NCI-H2029 (cell line): ENCODE results near the gene DAB1.

Experiments
- DNase-seq: peaks from one replicate; lab custom pipeline; 2025; lab: John Stamatoyannopoulos, UW

Gene DAB1

DNA sequence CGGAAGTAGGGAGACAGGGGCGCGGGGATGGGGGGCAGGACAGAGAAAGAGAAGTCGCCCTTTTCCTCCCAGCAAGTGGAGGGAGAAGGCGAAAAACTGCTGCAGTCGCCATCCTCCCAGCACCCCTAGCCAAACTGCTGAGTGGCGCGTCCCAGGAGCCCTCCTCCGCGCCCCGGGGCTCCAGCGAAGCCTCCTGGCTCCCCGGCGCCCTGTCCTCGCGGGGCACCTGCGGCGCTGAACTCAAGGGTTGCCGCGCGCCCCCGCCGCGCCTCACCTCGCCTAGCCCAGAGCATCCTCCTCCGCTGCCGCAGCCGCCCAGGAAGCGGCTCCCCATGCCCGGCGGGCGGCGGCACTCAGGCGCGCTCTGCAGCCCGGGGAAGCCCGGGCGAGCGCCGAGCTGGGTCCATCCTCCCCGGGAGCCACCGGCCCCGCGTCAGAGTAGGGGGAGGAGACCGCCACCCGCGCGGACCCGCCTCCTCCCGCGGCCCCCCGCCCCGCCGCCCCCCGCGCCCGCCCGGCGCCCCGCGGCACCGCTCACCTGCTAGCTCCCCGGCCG lies at the start of gene DAB1:
DAB1 (minus strand) TSS at position 405 of the 556 bp plus-strand sequence. CDS start 133,030 bp downstream, outside the sequence.
- DNase-seq = no peak

DNA sequence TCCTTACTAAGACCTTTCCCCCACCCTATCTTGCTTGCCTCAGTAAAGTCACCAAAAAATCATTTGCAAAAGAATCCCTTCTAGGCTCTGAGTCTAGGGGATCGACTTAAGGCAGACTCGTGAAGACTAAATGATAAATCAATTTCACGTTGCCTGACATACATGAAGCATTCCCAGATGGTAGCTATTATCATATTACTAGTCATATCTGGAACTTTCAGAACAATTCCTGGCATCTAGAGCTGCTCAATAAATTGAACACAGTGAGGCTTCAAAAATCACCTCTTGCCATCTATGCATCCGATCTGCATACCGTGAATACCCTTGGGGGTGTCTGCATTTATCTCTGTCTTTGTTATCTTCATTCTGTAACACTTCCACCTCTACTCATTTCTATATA lies 49.6 kb upstream of the DAB1 start:
- DNase-seq = no peak

- no peak for DNase-seq
Observed at GRCh38 chr1:57471995-57472394, 48.1 kb upstream of the DAB1 start.

GRCh38 chr1:57470036-57470435 lies 46.2 kb upstream of the DAB1 start:
- DNase-seq = no peak

- DNase-seq = peak; percentile 4
Observed at GRCh38 chr1:57468641-57469523, 45.0 kb upstream of the DAB1 start.

DNA sequence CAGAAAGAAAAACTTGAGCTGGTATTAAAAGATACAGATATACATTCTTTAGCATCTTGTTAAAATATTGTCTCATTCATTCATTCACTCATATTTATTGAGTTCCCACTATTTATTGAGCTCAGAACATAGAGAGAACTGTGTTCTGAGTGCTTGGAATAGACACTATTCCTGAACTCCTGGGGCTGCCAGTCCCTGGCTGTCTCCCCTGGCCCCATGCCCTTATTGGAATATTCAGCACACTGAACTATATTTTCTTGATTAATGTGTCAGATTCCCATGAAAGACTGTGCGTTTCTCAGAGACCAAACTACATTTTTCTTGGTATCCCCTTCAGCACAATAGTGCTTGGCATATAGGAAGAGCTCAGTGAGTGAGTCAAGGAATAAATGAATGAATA lies 44.0 kb upstream of the DAB1 start:
- no peak for DNase-seq

DNA sequence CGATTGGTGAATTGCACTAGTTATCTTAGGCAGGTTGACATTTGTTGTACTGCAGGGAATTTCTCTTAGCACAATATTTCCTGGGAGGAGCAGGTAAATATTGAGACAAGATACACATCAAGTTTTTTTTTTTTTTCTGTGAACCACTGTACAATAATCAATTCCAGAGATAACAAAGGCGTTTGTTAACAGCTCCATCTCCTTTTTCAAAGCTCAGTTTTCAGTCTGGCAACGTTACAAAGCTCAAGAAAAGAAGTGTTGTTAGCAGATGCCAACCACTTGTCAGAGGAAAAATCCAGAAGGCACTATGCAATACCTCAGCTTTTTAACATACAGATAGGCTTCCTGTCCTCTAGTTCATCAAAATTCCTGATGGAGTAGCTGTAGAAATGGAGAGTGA lies 40.9 kb upstream of the DAB1 start:
- DNase-seq = peak; percentile 81

- no peak for DNase-seq
Observed at GRCh38 chr1:57463343-57463742, 39.5 kb upstream of the DAB1 start.

DNA sequence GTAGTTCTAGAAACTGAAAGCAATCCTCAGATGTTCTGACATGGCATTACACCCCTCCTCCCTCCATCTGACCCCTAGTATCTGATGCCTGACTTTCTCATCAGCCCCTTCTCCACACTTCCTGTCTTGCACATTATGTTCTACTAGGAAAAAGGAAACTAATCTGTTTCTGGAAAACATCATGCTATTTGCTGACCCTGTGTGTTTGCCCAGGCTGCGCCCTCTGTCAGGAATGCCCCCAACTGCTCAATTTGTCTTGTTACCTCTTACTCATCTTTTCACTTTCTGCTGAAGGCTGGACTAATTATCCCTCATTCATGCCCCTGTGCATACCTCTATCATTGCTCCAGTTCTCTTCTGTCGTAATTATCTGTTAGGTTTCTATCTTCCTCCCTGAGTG lies 37.5 kb upstream of the DAB1 start:
- no peak for DNase-seq

DNA sequence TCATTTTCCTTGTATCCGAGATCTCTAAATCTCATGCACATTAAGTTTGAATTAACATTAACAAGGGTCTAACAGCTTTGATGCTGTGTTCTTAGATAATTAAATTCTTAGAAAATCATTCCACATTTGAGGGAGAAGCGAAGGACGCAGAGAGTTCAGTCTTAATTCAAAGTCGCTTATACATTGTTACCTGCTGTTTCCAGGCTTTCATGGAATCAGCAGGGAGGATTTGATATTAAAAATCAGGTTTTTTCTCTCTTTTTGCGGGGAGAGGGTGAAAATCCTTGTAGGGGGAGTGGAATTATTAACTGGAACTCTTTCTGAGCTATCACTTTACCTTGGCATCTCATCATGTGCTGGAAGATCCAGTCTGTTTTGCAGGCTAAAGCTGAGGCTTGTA lies 27.7 kb upstream of the DAB1 start:
- no peak for DNase-seq

DNA sequence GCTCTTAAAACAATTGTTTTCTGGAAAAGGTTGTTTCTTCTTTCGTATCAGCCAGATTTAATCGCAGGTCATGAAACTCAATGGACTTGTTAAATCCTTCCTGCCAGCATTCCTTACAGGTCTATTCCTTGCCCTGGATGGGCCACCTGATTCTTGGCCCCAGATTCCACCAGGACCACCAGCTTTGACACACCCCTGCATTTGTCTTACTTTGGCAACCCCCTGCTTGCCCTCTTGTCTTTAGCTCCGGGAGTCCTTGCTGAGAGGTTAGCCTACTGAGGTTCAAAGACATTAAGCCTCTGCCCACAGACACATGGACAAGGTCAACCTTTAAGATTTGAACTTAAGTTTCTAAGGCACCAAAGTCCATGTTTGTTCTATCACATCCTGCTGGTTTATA lies 27.1 kb upstream of the DAB1 start:
- DNase-seq = no peak

DNA sequence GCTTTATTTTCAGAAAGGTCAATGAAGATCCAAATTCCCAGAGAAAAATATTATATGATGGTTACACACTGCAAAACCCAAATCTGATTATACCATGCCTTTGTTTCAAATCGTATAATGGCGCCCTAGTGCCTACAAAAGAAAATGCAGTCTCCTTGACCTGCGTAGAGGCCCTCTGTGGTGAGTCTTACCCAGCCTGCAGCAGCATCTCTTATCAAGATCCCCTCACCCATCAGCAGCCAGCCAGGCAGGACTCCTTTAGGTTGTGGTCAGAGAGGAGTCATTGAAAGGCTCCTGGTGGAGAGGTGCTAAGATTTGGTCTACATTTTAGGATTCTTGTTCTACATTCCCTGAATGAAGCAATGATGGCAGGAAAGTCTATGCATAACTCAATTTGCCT lies 23.7 kb upstream of the DAB1 start:
- no peak for DNase-seq

GRCh38 chr1:57443004-57443403 lies 19.1 kb upstream of the DAB1 start:
- no peak for DNase-seq

DNA sequence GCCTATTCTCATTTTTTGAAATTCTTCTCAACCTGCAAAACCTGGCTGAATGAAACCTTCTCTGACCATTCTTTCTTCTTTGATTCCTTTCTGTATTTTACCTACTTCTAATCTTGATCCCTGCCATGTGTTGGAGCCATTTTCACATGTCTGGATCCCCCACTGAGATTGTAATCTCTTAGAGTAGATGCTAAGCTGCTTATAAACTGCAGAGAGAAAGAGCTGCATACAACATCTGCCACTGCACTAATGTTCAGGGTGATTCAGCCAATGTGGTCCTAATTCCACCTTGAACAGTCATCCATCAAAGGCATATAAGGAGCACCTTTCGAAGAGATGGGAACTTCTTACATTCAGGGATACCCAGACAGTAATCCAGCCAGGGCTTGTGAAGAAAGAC lies 16.2 kb upstream of the DAB1 start:
- DNase-seq = no peak

DNA sequence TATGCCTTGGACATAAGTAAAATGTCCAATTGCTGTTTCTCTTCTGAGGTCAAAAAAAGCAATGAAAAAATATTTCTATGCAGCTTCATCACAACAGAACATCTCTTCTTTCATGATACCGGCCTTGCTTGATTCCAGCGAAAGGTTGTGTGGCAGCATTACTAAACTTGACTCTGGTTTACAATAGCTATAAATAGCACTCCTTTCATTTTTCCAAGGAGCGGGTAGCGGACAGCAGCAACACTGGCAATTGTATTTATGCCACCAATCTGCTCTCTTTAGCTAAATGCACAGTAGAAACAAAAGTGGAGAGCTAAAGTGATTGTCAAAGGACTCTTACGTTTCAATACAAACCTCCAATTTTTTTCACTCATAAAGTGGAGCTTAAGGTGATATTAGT lies 7.5 kb upstream of the DAB1 start:
- DNase-seq = no peak

DNA sequence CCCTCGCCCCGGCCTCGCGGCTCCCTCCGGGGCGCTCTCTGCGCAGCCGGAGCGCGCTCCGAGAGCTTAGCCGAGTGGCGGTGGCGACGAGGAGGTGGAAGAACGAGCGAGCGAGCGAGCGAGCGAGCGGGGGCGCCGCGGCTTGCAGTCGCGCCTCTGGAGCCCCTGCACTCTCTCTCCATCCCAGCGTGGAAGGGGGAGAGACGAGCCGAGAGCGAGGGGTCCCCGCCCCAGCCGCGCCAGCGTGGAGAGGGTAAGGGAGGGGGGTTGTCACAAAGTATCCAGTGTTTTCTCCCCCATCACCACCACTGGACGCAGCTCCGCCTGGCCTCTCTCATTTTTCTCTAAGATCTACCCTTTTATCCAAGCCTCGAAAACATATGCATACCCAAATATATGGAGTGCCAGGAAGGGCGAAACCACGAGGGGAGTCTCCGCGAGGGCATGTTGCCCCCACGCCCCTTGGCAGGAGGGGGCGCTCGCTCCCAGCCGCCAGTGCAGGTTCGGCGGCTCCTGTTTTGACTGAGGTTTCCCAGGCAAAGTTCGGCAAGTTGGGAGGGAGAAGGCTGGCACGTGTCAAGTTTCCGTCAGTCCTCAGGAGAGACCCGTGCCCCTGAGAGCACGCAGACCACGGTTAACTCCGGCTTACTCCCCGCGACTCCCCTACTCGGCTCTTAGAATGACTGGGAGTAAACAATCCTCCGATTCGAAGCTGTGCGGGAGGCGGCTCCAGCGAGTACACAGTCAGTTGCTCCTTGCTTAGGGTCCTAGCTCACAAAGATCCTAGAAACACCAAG lies 569 bp upstream of the DAB1 start:
- DNase-seq = peak; percentile 25

GRCh38 chr1:57423135-57423655 lies 665 bp downstream of the DAB1 start:
- DNase-seq = no peak

DNA sequence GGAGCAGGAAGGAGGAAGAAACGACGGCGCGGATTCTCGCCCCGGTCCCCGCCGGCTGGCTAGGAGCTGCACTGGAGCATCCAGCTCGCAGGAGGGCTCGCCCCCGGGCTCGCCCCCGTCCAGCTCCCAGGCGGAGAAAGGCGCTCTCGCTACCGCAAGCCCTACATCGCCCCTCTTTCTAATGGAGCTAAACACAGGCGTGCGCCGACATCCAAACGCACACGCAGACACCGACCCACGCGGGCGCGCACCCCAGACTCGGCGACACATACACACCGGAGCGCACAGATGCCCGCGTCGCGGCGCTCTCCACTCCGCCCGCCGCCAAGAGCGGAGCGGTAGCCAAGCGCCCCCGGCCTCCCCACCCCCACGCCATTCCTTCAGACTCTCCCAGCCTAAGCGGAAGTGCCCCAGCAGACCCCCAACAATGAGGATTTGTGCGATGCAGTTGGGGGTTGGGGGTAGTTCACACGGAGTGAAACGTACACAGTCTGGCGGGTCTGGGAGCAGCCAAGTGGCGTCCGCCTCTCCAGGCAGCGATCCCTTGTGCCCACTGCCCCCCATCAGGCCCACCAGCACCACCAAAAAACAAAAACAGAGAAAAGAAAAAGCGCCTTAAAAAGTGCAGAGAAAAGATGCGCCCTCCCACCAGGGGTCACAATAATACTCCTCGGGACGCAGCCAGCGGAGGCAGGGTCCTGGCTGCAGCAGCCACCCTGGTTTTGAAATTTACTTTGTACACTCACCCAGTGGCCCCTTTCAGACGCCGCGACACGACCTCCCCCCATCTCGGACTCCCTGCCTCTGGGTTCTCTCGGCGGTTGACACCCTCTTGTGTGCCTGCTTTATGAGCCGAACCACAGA lies 1.4 kb downstream of the DAB1 start:
- DNase-seq = no peak

- no peak for DNase-seq
Observed at GRCh38 chr1:57421806-57422205, 2.1 kb downstream of the DAB1 start.

DNA sequence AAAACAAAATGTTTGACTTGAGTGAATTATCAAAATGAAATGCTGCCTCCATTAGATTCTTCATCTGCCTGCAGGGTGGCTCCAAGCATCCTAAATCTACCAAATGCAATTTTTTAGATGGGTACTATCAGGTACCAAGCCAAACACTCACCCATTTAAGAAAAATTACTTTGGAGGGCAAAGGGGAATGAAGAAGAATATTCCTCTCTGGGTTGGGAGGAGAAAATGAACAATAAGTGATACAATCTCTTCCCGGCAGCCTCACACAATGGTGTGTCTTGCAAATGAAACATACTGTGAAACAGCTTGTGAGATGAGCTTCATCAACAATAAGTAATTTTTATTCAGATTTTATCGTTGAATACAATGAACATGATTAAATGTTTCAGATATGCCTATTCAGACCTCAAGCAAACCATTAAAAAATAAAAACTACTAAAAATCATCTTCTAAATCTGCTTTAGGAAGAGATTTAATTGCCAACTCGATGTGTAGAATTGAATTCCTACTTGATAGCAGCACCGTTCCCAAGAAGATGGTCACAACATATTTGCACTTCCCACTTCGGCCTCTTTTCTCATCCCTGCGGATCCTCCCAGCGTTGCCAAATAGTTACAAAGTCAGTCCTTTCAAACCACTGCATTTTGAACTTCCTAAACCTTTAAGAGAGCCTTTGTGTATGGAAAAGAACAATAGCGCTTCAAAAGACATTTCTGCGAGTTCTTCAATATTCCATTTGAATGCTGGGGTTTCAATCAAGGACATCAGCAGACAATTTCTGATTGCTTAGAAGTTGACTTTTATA lies 2.7 kb downstream of the DAB1 start:
- DNase-seq = no peak

DNA sequence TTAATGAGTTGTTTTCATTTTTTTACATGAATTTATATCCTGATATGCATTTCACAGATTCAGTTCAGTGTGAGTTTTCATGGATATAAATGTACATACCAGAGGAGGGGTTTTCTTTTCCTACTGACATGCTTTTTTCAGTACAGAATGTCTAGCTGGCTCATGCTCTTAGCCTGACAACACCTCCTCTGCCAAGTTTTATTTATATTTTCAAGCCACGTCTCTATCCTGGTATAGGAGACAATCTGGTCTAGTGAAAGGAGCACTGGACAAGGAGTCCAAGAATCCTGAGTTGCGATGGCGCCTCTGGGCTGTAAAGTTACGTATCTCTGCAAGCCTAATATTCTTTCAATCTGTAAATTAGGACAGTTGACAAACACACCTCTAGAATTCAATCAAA lies 4.9 kb downstream of the DAB1 start:
- no peak for DNase-seq
